GM12878 (cell line): ENCODE data around the gene KAT2B. TPM values are rescaled to one million over a fixed set of nuclear protein-coding genes. Genes with fewer than 3 reads are reported as not detected.

ENCODE experiments used
- BCL11A ChIP-seq: IDR thresholded peaks from 2 replicates; pipeline ENCODE4 v1.6.1; 2011; ENCODE audit warnings: low read depth, low read length
- EED ChIP-seq: sonication (generic); IDR thresholded peaks from 2 replicates; pipeline ENCODE4 v1.6.1; 2016; ENCODE audit warnings: antibody characterized with exemption, low read depth
- SMAD5 ChIP-seq: IDR thresholded peaks from 2 replicates; pipeline ENCODE4 v1.6.1; 2016; ENCODE audit warnings: antibody characterized with exemption, low read depth
- TCF12 ChIP-seq: IDR thresholded peaks from 2 replicates; pipeline ENCODE4 v1.6.1; 2011; ENCODE audit warnings: low read depth, mild to moderate bottlenecking, low read length
- ZSCAN29 ChIP-seq: fragments of 450-650 bp; IDR thresholded peaks from 2 replicates; pipeline ENCODE4 v1.6.1; 2017; ENCODE audit warnings: mild to moderate bottlenecking, moderate library complexity
- polyA plus RNA-seq, 11 experiments: library from polyadenylated mRNA; depleted of rRNA in 4 of 11; unstranded in 6 of 11; stranded (reverse) in 5 of 11; fragments of >200 nt; fragmentation: Nextera tagmentation in 4 of 11; fragmentation: Illumina TruSeq in 1 of 11; extraction: Ambion mirVana in 4 of 11; extraction: Trizol in 1 of 11; gene quantifications; 1 replicate in 1 of 11; 2 replicates in 10 of 11; pipeline versions ENCODE4 v1.2.1 to v1.2.3, GENCODE V29; 2011 to 2016; ENCODE audit warnings: inconsistent platforms in 2 of 11, missing spikeins in 2 of 11, low read depth in 1 of 11
- total RNA-seq, 4 experiments: library from RNA; depleted of rRNA in 3 of 4; stranded (reverse); fragments of >200 nt in 3 of 4; fragmentation: Illumina TruSeq in 1 of 4; extraction: Trizol in 1 of 4; gene quantifications; 2 replicates each; pipeline versions ENCODE4 v1.2.1 to v1.2.3, GENCODE V29; 2013 to 2021
- TF ChIP-seq, protein P1 (sequence below): fragments of 450-650 bp; formaldehyde crosslinking; IDR thresholded peaks from 2 replicates; pipeline ENCODE4 v1.4.0; 2020; ENCODE audit warnings: mild to moderate bottlenecking, moderate library complexity
- TF ChIP-seq, protein P2 (sequence below): IDR thresholded peaks from 2 replicates; pipeline ENCODE4 v1.6.1; 2011; ENCODE audit warnings: borderline replicate concordance, low read depth, mild to moderate bottlenecking, moderate library complexity, low read length; ENCODE audit not compliant: insufficient read depth, poor library complexity, severe bottlenecking
- TF ChIP-seq, protein P3 (sequence below): fragments of 450-650 bp; formaldehyde crosslinking; IDR thresholded peaks from 2 replicates; pipeline ENCODE4 v1.4.0; 2022; ENCODE audit warnings: mild to moderate bottlenecking, moderate library complexity
- TF ChIP-seq, protein P4 (sequence below): fragments of 450-650 bp; IDR thresholded peaks from 2 replicates; pipeline ENCODE4 v1.6.1; 2014; ENCODE audit warnings: mild to moderate bottlenecking

KAT2B gene
- total and polyA plus RNA-seq, 10 of the 15 experiments (the other 5 are each of a cell fraction or from before 2014, with no cell fraction given) = 2.9 to 15.2 (median 10.2) TPM

DNA sequence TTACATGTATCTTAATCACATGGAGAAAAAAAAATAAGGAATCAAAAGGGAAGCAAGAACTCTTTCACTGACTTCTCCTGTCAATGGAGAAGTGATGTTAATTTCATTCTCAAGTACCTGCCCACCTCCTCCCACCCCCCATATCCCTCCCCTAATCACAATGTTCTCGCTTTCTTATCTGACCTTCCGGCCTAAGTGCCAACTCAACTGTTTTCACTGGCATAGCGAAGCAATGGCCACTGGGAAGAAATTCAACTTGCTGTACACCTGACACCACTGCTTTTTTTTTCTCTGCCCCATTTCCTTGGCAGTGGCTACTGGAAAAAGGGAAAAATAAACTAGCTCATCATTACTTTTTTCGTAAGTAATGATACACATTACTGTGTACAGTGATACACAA lies 142.0 kb downstream of the KAT2B start (continued):
- TF ChIP-seq, protein P1, sequence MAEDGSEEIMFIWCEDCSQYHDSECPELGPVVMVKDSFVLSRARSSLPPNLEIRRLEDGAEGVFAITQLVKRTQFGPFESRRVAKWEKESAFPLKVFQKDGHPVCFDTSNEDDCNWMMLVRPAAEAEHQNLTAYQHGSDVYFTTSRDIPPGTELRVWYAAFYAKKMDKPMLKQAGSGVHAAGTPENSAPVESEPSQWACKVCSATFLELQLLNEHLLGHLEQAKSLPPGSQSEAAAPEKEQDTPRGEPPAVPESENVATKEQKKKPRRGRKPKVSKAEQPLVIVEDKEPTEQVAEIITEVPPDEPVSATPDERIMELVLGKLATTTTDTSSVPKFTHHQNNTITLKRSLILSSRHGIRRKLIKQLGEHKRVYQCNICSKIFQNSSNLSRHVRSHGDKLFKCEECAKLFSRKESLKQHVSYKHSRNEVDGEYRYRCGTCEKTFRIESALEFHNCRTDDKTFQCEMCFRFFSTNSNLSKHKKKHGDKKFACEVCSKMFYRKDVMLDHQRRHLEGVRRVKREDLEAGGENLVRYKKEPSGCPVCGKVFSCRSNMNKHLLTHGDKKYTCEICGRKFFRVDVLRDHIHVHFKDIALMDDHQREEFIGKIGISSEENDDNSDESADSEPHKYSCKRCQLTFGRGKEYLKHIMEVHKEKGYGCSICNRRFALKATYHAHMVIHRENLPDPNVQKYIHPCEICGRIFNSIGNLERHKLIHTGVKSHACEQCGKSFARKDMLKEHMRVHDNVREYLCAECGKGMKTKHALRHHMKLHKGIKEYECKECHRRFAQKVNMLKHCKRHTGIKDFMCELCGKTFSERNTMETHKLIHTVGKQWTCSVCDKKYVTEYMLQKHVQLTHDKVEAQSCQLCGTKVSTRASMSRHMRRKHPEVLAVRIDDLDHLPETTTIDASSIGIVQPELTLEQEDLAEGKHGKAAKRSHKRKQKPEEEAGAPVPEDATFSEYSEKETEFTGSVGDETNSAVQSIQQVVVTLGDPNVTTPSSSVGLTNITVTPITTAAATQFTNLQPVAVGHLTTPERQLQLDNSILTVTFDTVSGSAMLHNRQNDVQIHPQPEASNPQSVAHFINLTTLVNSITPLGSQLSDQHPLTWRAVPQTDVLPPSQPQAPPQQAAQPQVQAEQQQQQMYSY (CRISPR knock-in tag) = no peak
- TF ChIP-seq SMAD5 (no peak), TCF12 (no peak), EED (no peak), BCL11A (no peak), ZSCAN29 (no peak)
- TF ChIP-seq, protein P2, sequence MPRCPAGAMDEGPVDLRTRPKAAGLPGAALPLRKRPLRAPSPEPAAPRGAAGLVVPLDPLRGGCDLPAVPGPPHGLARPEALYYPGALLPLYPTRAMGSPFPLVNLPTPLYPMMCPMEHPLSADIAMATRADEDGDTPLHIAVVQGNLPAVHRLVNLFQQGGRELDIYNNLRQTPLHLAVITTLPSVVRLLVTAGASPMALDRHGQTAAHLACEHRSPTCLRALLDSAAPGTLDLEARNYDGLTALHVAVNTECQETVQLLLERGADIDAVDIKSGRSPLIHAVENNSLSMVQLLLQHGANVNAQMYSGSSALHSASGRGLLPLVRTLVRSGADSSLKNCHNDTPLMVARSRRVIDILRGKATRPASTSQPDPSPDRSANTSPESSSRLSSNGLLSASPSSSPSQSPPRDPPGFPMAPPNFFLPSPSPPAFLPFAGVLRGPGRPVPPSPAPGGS = no peak
- TF ChIP-seq, protein P3, sequence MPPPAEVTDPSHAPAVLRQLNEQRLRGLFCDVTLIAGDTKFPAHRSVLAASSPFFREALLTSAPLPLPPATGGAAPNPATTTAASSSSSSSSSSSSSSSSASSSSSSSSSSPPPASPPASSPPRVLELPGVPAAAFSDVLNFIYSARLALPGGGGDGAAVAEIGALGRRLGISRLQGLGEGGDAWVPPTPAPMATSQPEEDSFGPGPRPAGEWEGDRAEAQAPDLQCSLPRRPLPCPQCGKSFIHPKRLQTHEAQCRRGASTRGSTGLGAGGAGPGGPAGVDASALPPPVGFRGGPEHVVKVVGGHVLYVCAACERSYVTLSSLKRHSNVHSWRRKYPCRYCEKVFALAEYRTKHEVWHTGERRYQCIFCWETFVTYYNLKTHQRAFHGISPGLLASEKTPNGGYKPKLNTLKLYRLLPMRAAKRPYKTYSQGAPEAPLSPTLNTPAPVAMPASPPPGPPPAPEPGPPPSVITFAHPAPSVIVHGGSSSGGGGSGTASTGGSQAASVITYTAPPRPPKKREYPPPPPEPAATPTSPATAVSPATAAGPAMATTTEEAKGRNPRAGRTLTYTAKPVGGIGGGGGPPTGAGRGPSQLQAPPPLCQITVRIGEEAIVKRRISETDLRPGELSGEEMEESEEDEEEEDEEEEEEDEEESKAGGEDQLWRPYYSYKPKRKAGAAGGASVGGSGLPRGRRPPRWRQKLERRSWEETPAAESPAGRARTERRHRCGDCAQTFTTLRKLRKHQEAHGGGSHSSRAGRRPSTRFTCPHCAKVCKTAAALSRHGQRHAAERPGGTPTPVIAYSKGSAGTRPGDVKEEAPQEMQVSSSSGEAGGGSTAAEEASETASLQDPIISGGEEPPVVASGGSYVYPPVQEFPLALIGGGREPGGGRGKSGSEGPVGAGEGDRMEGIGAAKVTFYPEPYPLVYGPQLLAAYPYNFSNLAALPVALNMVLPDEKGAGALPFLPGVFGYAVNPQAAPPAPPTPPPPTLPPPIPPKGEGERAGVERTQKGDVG (CRISPR knock-in tag) = no peak
- TF ChIP-seq, protein P4, sequence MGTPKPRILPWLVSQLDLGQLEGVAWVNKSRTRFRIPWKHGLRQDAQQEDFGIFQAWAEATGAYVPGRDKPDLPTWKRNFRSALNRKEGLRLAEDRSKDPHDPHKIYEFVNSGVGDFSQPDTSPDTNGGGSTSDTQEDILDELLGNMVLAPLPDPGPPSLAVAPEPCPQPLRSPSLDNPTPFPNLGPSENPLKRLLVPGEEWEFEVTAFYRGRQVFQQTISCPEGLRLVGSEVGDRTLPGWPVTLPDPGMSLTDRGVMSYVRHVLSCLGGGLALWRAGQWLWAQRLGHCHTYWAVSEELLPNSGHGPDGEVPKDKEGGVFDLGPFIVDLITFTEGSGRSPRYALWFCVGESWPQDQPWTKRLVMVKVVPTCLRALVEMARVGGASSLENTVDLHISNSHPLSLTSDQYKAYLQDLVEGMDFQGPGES = no peak
